Upper lobe of right lung (tissue), 1 donor: ENCODE results near the gene SCAMP1. TPM values are rescaled to one million over a fixed set of nuclear protein-coding genes. Genes with fewer than 3 reads are reported as not detected.
A peak's percentile ranks its signal among the peaks of the same experiment; 100 is the strongest.

Experiments
- ATAC-seq: fragments of 200-7000 bp; cut with Tn5 transposase; one replicate; pipeline ENCODE4 v1.9.1; 2020; ENCODE audit warnings: mild to moderate bottlenecking, moderate library complexity
- DNase-seq: peaks from one replicate; pipeline ENCODE4 v3.0.0-alpha.2; 2020
- H3K27ac ChIP-seq: fragments of 200-600 bp; one replicate; pipeline ENCODE4 v1.8.0; 2022
- H3K27me3 ChIP-seq: fragments of 200-600 bp; one replicate; pipeline ENCODE4 v1.8.0; 2022; ENCODE audit warnings: mild to moderate bottlenecking
- H3K36me3 ChIP-seq: fragments of 200-600 bp; one replicate; pipeline ENCODE4 v1.8.0; 2022
- H3K4me1 ChIP-seq: fragments of 200-600 bp; one replicate; pipeline ENCODE4 v1.8.0; 2022
- H3K4me3 ChIP-seq: fragments of 200-600 bp; one replicate; pipeline ENCODE4 v1.8.0; 2022; ENCODE audit warnings: mild to moderate bottlenecking
- H3K9me3 ChIP-seq: fragments of 200-600 bp; one replicate; pipeline ENCODE4 v1.8.0; 2022
- CTCF ChIP-seq: fragments of 200-600 bp; IDR thresholded peaks from one replicate; pipeline ENCODE4 v1.8.0; 2022; ENCODE audit warnings: antibody characterized with exemption
- intact Hi-C: fragments of 100-400 bp; cut with DNase I; formaldehyde crosslinking; loops from one replicate; pipeline ENCODE4 v1.11.0; 2022
- total RNA-seq: library from RNA; stranded (reverse); fragmentation: NEBNext Ultra II Directional; extraction: Animal tissue kit (Norgen Biotek cat#: 25700); gene quantifications from one replicate; pipeline ENCODE4 v1.2.1, GENCODE V29; 2021
- donor health status: DM: no; HTN: yes; CAD: no; lungs with severe emphysema.

SCAMP1 gene
- total RNA-seq, 1 donor from 2014 or later, result 35.9 TPM

- Histone ChIP-seq H3K4me3 (no peak overlapping the region), H3K27me3 (no peaks in the 10 kb centered on the region), H3K9me3 (no peaks in the 10 kb centered on the region), H3K4me1 (no peaks in the 10 kb centered on the region), H3K27ac (no peak overlapping the region), H3K36me3 (peaks cover 30% of the 10 kb centered on the region)
- no peak for TF ChIP-seq CTCF
- ATAC-seq, result no peak
- intact Hi-C loops, result no loop called here
- DNase-seq, result no peak
Measured at GRCh38 chr5:78416677-78417425, 56.4 kb downstream of the SCAMP1 start.

- peaks cover 37% of the 10 kb centered on the region for H3K36me3 ChIP-seq
- H3K4me1 ChIP-seq, result no peaks in the 10 kb centered on the region
- no peak overlapping the region for H3K4me3 ChIP-seq
- H3K27me3 ChIP-seq, result no peaks in the 10 kb centered on the region
- intact Hi-C loops, result no loop called here
- H3K9me3 ChIP-seq, result no peaks in the 10 kb centered on the region
- ATAC-seq (no peak), DNase-seq (no peak)
- no peak overlapping the region for H3K27ac ChIP-seq
- no peak for TF ChIP-seq CTCF
Measured at GRCh38 chr5:78419396-78419795, 59.0 kb downstream of the SCAMP1 start.

- intact Hi-C loops, result no loop called here
- Histone ChIP-seq H3K4me3 (no peak overlapping the region), H3K9me3 (no peaks in the 10 kb centered on the region), H3K27ac (no peak overlapping the region), H3K36me3 (peaks cover 35% of the 10 kb centered on the region), H3K27me3 (no peaks in the 10 kb centered on the region), H3K4me1 (no peaks in the 10 kb centered on the region)
- DNase-seq (no peak), ATAC-seq (no peak)
- TF ChIP-seq CTCF, result no peak
Measured at GRCh38 chr5:78420548-78420947, 60.1 kb downstream of the SCAMP1 start.

GRCh38 chr5:78424665-78425064, 64.2 kb downstream of the SCAMP1 start:
- Histone ChIP-seq H3K27me3 (no peaks in the 10 kb centered on the region), H3K27ac (no peak overlapping the region), H3K4me1 (no peaks in the 10 kb centered on the region), H3K9me3 (no peaks in the 10 kb centered on the region), H3K36me3 (peaks cover 16% of the 10 kb centered on the region), H3K4me3 (no peak overlapping the region)
- TF ChIP-seq CTCF, result no peak
- intact Hi-C loops, result no loop called here
- ATAC-seq, result peak; percentile 23
- DNase-seq, result no peak

- Histone ChIP-seq H3K9me3 (no peaks in the 10 kb centered on the region), H3K27me3 (no peaks in the 10 kb centered on the region), H3K4me1 (no peaks in the 10 kb centered on the region), H3K4me3 (no peak overlapping the region), H3K36me3 (peaks cover 6% of the 10 kb centered on the region), H3K27ac (no peak overlapping the region)
- no peak for TF ChIP-seq CTCF
- DNase-seq, result no peak
- ATAC-seq, result no peak
- intact Hi-C loops, result no loop called here
Measured at GRCh38 chr5:78429332-78429980, 69.0 kb downstream of the SCAMP1 start.
